ENCODE data around the gene DTNB.

DNA sequence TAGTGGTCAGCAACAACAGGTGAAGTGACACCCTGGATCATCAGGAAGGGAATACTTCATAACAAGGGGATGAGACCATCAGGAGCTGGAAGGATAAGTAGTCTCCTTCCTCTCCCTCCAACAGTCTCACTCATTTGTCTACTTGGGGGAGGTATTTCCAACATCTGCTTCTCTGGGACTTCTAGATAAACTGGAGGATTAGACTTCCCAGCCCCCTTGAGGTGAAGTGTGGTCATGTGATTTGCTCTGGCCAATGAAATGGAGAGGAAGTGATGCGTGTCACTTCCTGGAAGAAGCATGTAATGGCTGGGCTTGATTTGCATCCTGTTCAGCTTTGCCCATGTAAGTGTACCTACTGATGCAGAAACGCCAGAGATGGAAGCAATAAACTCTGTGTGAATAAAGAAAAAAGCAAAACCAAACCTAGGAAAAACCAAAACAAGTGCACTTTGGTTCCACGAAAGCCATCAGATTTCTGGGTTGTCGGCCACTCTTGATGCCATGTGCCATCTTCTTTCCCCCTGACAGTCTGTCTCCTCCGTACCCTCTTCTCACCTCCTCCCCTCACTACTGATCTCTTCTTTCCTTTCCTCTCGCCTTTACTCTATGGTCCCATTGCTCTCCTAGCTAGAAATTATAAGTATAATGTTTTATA lies 255.5 kb downstream of the DTNB start:
- TF ChIP-seq, protein P1, sequence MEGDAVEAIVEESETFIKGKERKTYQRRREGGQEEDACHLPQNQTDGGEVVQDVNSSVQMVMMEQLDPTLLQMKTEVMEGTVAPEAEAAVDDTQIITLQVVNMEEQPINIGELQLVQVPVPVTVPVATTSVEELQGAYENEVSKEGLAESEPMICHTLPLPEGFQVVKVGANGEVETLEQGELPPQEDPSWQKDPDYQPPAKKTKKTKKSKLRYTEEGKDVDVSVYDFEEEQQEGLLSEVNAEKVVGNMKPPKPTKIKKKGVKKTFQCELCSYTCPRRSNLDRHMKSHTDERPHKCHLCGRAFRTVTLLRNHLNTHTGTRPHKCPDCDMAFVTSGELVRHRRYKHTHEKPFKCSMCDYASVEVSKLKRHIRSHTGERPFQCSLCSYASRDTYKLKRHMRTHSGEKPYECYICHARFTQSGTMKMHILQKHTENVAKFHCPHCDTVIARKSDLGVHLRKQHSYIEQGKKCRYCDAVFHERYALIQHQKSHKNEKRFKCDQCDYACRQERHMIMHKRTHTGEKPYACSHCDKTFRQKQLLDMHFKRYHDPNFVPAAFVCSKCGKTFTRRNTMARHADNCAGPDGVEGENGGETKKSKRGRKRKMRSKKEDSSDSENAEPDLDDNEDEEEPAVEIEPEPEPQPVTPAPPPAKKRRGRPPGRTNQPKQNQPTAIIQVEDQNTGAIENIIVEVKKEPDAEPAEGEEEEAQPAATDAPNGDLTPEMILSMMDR (IDR thresholded peaks at IDR 0.05; ENCODE audit: insufficient read depth, low read length): no peak
- TF ChIP-seq POLR2AphosphoS5 (IDR thresholded peaks at IDR 0.05; ENCODE audit: low read depth): no peak
- TF ChIP-seq, protein P2, sequence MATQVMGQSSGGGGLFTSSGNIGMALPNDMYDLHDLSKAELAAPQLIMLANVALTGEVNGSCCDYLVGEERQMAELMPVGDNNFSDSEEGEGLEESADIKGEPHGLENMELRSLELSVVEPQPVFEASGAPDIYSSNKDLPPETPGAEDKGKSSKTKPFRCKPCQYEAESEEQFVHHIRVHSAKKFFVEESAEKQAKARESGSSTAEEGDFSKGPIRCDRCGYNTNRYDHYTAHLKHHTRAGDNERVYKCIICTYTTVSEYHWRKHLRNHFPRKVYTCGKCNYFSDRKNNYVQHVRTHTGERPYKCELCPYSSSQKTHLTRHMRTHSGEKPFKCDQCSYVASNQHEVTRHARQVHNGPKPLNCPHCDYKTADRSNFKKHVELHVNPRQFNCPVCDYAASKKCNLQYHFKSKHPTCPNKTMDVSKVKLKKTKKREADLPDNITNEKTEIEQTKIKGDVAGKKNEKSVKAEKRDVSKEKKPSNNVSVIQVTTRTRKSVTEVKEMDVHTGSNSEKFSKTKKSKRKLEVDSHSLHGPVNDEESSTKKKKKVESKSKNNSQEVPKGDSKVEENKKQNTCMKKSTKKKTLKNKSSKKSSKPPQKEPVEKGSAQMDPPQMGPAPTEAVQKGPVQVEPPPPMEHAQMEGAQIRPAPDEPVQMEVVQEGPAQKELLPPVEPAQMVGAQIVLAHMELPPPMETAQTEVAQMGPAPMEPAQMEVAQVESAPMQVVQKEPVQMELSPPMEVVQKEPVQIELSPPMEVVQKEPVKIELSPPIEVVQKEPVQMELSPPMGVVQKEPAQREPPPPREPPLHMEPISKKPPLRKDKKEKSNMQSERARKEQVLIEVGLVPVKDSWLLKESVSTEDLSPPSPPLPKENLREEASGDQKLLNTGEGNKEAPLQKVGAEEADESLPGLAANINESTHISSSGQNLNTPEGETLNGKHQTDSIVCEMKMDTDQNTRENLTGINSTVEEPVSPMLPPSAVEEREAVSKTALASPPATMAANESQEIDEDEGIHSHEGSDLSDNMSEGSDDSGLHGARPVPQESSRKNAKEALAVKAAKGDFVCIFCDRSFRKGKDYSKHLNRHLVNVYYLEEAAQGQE (IDR thresholded peaks at IDR 0.05; ENCODE audit: insufficient replicate concordance, low read depth): no peak
